Osteocyte (in vitro differentiated cells): ENCODE measurements around the gene KAT14. TPM values are rescaled to one million over a fixed set of nuclear protein-coding genes. Genes with fewer than 3 reads are reported as not detected.
"Not testable (repeated sequence)": the region's sequence is repeated elsewhere in the genome, so short reads cannot be mapped to it uniquely, and the experiment has no call there.

ENCODE experiments used
- DNase-seq: peaks from one replicate; pipeline ENCODE4 v3.0.0; 2021; ENCODE audit warnings: mixed read lengths; ENCODE audit not compliant: unreplicated experiment; ENCODE audit errors: extremely low spot score
- H3K27ac Mint-ChIP-seq: one replicate; pipeline ENCODE4 v1.8.0; 2021; ENCODE audit warnings: mild to moderate bottlenecking, mixed read lengths; ENCODE audit not compliant: unreplicated experiment
- H3K27me3 Mint-ChIP-seq: one replicate; pipeline ENCODE4 v1.8.0; 2021; ENCODE audit warnings: mixed read lengths; ENCODE audit not compliant: unreplicated experiment
- H3K36me3 Mint-ChIP-seq: one replicate; pipeline ENCODE4 v1.8.0; 2021; ENCODE audit warnings: mixed read lengths; ENCODE audit not compliant: unreplicated experiment
- H3K4me1 Mint-ChIP-seq: one replicate; pipeline ENCODE4 v1.8.0; 2021; ENCODE audit warnings: mixed read lengths; ENCODE audit not compliant: unreplicated experiment
- H3K4me3 Mint-ChIP-seq: one replicate; pipeline ENCODE4 v1.8.0; 2021; ENCODE audit warnings: mild to moderate bottlenecking, moderate library complexity, mixed read lengths; ENCODE audit not compliant: unreplicated experiment
- H3K9me3 Mint-ChIP-seq: one replicate; pipeline ENCODE4 v1.8.0; 2021; ENCODE audit warnings: mixed read lengths; ENCODE audit not compliant: unreplicated experiment
- total RNA-seq: library from RNA; stranded (reverse); gene quantifications from 2 replicates; pipeline ENCODE4 v1.2.1, GENCODE V29; 2021
- TF ChIP-seq, protein P1 (sequence below): fragments of 200-600 bp; sonication (generic); IDR thresholded peaks from 2 replicates; pipeline ENCODE4 v1.5.0; 2021; ENCODE audit warnings: antibody characterized with exemption, mild to moderate bottlenecking, moderate library complexity

The KAT14 gene
- total RNA-seq, 1 donor from 2014 or later, result 17.8 TPM

DNA sequence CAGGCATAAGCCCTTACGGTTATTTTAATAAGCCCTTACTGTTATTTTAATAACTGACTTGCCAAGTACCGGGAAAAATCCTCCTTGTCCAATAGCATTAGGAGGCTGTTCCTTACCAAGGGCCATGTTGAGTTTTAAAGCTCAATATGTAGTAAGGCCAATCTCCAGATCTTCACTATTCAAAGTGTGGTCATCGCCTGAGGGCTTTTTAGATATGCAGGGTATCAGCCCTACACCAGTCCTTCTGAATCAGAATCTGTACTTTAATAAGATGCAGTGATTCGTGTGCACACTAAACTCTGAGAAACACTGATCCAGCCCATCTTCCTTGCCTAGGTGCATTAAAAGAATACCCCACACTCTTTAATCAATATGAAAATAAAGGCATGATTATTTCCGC lies 77.9 kb downstream of the KAT14 start:
- DNase-seq, result no peak
- Mint-ChIP-seq H3K4me3 (no peak overlapping the region), H3K36me3 (peaks cover 2% of the 10 kb centered on the region), H3K4me1 (no peaks in the 10 kb centered on the region), H3K27me3 (peaks cover 30% of the 10 kb centered on the region), H3K27ac (no peak overlapping the region), H3K9me3 (no peaks in the 10 kb centered on the region)
- TF ChIP-seq, protein P1, sequence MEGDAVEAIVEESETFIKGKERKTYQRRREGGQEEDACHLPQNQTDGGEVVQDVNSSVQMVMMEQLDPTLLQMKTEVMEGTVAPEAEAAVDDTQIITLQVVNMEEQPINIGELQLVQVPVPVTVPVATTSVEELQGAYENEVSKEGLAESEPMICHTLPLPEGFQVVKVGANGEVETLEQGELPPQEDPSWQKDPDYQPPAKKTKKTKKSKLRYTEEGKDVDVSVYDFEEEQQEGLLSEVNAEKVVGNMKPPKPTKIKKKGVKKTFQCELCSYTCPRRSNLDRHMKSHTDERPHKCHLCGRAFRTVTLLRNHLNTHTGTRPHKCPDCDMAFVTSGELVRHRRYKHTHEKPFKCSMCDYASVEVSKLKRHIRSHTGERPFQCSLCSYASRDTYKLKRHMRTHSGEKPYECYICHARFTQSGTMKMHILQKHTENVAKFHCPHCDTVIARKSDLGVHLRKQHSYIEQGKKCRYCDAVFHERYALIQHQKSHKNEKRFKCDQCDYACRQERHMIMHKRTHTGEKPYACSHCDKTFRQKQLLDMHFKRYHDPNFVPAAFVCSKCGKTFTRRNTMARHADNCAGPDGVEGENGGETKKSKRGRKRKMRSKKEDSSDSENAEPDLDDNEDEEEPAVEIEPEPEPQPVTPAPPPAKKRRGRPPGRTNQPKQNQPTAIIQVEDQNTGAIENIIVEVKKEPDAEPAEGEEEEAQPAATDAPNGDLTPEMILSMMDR, result no peak

- TF ChIP-seq, protein P1, result no peak
- Mint-ChIP-seq H3K27me3 (peaks cover 38% of the 10 kb centered on the region), H3K4me1 (peaks cover 5% of the 10 kb centered on the region), H3K4me3 (no peak overlapping the region), H3K36me3 (peaks cover 3% of the 10 kb centered on the region), H3K9me3 (peaks cover 5% of the 10 kb centered on the region), H3K27ac (no peak overlapping the region)
- DNase-seq, result no peak
These were observed 80.6 kb downstream of the KAT14 start for GRCh38 chr20:18218280-18218679.

DNA sequence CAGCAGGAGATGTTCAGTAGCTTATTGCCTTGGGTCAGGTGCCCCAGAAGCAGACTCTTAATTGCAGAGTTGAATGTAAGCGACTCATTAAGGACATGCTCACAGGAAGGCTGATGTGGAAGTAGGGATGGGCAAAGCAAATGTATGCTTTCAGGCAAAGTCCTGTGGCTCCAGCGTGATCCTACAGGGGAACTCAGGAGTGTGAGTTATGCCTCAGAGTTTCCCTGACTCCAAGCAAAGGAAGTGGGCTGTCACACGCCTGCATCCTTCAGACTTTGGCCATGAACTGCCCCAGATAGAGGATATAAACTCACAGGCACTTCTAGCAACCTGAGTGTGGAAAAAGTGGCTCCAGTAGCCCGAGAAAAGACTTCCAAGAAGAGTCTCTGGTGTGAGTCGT lies 85.7 kb downstream of the KAT14 start:
- H3K36me3 Mint-ChIP-seq, result peaks cover 3% of the 10 kb centered on the region
- H3K27me3 Mint-ChIP-seq, result peaks cover 22% of the 10 kb centered on the region
- TF ChIP-seq, protein P1, result no peak
- H3K9me3 Mint-ChIP-seq, result peaks cover 5% of the 10 kb centered on the region
- H3K4me3 Mint-ChIP-seq, result no peak overlapping the region
- peaks cover 32% of the 10 kb centered on the region for H3K4me1 Mint-ChIP-seq
- DNase-seq, result no peak
- no peak overlapping the region for H3K27ac Mint-ChIP-seq

- Mint-ChIP-seq H3K9me3 (peaks cover 5% of the 10 kb centered on the region), H3K27me3 (peaks cover 12% of the 10 kb centered on the region), H3K4me3 (no peak overlapping the region), H3K36me3 (peaks cover 3% of the 10 kb centered on the region), H3K4me1 (peaks cover 32% of the 10 kb centered on the region), H3K27ac (peak overlapping the region; percentile 61)
- no peak for DNase-seq
- TF ChIP-seq, protein P1, result no peak
These were observed 87.4 kb downstream of the KAT14 start for GRCh38 chr20:18224968-18225568.

GRCh38 chr20:18225632-18226031 lies 88.0 kb downstream of the KAT14 start:
- TF ChIP-seq, protein P1, result no peak
- Mint-ChIP-seq H3K36me3 (peaks cover 1% of the 10 kb centered on the region), H3K4me1 (peaks cover 32% of the 10 kb centered on the region), H3K27ac (peak overlapping the region; percentile 61), H3K27me3 (peaks cover 7% of the 10 kb centered on the region), H3K9me3 (peaks cover 5% of the 10 kb centered on the region), H3K4me3 (no peak overlapping the region)
- DNase-seq, result no peak

GRCh38 chr20:18226741-18227140 lies 89.1 kb downstream of the KAT14 start:
- H3K36me3 Mint-ChIP-seq, DNase-seq, H3K27ac Mint-ChIP-seq, H3K27me3 Mint-ChIP-seq, H3K4me3 Mint-ChIP-seq, H3K9me3 Mint-ChIP-seq: not testable (repeated sequence)
- H3K4me1 Mint-ChIP-seq, result peaks cover 32% of the 10 kb centered on the region
